ENCODE data around the gene GPR149.

- TF ChIP-seq OSR1 (CRISPR knock-in tag; IDR thresholded peaks at IDR 0.05) (no peak), ARNTL (CRISPR knock-in tag; IDR thresholded peaks at IDR 0.05; ENCODE audit: borderline replicate concordance, low read depth) (no peak), RARB (CRISPR knock-in tag; IDR thresholded peaks at IDR 0.05) (no peak), BACH2 (CRISPR knock-in tag; IDR thresholded peaks at IDR 0.05; ENCODE audit: borderline replicate concordance) (no peak)
- TF ChIP-seq, protein P1, sequence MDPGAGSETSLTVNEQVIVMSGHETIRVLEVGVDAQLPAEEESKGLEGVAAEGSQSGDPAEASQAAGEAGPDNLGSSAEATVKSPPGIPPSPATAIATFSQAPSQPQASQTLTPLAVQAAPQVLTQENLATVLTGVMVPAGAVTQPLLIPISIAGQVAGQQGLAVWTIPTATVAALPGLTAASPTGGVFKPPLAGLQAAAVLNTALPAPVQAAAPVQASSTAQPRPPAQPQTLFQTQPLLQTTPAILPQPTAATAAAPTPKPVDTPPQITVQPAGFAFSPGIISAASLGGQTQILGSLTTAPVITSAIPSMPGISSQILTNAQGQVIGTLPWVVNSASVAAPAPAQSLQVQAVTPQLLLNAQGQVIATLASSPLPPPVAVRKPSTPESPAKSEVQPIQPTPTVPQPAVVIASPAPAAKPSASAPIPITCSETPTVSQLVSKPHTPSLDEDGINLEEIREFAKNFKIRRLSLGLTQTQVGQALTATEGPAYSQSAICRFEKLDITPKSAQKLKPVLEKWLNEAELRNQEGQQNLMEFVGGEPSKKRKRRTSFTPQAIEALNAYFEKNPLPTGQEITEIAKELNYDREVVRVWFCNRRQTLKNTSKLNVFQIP (CRISPR knock-in tag; IDR thresholded peaks at IDR 0.05; ENCODE audit: borderline replicate concordance, low read depth) = no peak
Observed at GRCh38 chr3:154384479-154384878, 45.5 kb downstream of the GPR149 start.

Measured in SK-N-SH treated with all-trans-retinoic acid at 6 μM for 48 hours (cell line).